A673 (cell line): ENCODE data around the gene HTR6.

Experiments used
- EZH2 ChIP-seq: fragments of 200-600 bp; sonication (generic); IDR thresholded peaks from 2 replicates; pipeline ENCODE4 v1.6.1; 2017; ENCODE audit warnings: borderline replicate concordance, low read depth, mild to moderate bottlenecking, mixed read lengths, antibody characterized with exemption, low read length; ENCODE audit not compliant: poor library complexity, severe bottlenecking
- TF ChIP-seq, protein P1 (sequence below): fragments of 300-800, 200-600 bp; sonication (generic); conservative IDR thresholded peaks from 2 replicates; pipeline ENCODE4 v1.5.1; 2017; ENCODE audit warnings: low read depth, mild to moderate bottlenecking, antibody characterized with exemption, low read length, moderate library complexity, mixed read lengths

DNA sequence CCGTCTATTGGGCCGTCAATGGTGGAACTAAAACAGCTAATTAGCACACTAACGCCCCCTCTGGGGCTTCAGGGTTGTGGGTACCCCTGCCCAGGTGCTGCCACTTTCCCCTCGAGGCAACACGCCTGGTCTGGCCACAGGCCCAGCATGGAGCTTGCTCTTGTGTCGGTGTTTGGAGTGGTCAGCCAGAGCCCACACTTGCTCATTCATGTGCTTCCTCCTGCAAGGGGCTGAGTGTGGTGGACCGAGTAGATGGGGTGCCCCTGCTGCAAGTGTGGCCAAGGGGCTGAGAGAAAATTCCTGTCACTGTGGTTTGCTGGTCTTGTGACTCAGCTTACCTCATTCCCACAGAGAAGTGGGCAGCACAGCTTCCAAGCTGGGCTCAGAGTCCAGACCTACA is 25.7 kb downstream of the HTR6 start:
- TF ChIP-seq, protein P1, sequence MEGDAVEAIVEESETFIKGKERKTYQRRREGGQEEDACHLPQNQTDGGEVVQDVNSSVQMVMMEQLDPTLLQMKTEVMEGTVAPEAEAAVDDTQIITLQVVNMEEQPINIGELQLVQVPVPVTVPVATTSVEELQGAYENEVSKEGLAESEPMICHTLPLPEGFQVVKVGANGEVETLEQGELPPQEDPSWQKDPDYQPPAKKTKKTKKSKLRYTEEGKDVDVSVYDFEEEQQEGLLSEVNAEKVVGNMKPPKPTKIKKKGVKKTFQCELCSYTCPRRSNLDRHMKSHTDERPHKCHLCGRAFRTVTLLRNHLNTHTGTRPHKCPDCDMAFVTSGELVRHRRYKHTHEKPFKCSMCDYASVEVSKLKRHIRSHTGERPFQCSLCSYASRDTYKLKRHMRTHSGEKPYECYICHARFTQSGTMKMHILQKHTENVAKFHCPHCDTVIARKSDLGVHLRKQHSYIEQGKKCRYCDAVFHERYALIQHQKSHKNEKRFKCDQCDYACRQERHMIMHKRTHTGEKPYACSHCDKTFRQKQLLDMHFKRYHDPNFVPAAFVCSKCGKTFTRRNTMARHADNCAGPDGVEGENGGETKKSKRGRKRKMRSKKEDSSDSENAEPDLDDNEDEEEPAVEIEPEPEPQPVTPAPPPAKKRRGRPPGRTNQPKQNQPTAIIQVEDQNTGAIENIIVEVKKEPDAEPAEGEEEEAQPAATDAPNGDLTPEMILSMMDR = no peak
- no peak for TF ChIP-seq EZH2
